RWPE2 (cell line): Measurements from ENCODE around the gene NACC2.

Experiments
- ATAC-seq: fragments of 200-7000 bp; cut with Tn5 transposase; 3 replicates; pipeline ENCODE4 v1.9.1; 2021; ENCODE audit warnings: low read depth
- DNase-seq: peaks from one replicate; pipeline ENCODE4 v3.0.0-alpha.2; 2020; ENCODE audit warnings: low spot score
- H3K27ac ChIP-seq: fragments of 450-650 bp; 2 replicates; pipeline ENCODE4 v1.5.1; 2017; ENCODE audit warnings: mild to moderate bottlenecking; ENCODE audit not compliant: poor library complexity, severe bottlenecking
- H3K27me3 ChIP-seq: fragments of 250-450 bp; sonication (Bioruptor Pico); 2 replicates; pipeline ENCODE4 v1.5.1; 2021; ENCODE audit warnings: mild to moderate bottlenecking, moderate library complexity; ENCODE audit not compliant: insufficient read depth, poor library complexity, severe bottlenecking
- H3K36me3 ChIP-seq: fragments of 250-450 bp; sonication (Bioruptor Pico); 2 replicates; pipeline ENCODE4 v1.5.1; 2020; ENCODE audit warnings: low read depth, mild to moderate bottlenecking, moderate library complexity
- H3K4me1 ChIP-seq: fragments of 250-450 bp; sonication (Bioruptor Pico); 2 replicates; pipeline ENCODE4 v1.5.1; 2021; ENCODE audit warnings: mild to moderate bottlenecking, moderate library complexity; ENCODE audit not compliant: insufficient read depth, poor library complexity, severe bottlenecking
- H3K4me3 ChIP-seq: fragments of 250-450 bp; sonication (Bioruptor Pico); 2 replicates; pipeline ENCODE4 v1.5.1; 2021; ENCODE audit warnings: mild to moderate bottlenecking, moderate library complexity; ENCODE audit not compliant: severe bottlenecking
- H3K9me3 ChIP-seq: fragments of 250-450 bp; sonication (Bioruptor Pico); 2 replicates; pipeline ENCODE4 v1.5.1; 2021; ENCODE audit warnings: mild to moderate bottlenecking, moderate library complexity; ENCODE audit not compliant: severe bottlenecking
- TF ChIP-seq, protein P1 (sequence below): fragments of 450-650 bp; IDR thresholded peaks from one replicate; pipeline ENCODE4 v1.5.1; 2017; ENCODE audit warnings: mild to moderate bottlenecking, moderate library complexity; ENCODE audit not compliant: poor library complexity, severe bottlenecking

The NACC2 gene

GRCh38 chr9:135992486-135993408 is 102.3 kb downstream of the NACC2 start:
- H3K4me3 ChIP-seq, result no peak overlapping the region

GRCh38 chr9:135991771-135992170 is 103.3 kb downstream of the NACC2 start:
- Histone ChIP-seq H3K4me1 (peaks cover 8% of the 10 kb centered on the region), H3K36me3 (no peaks in the 10 kb centered on the region), H3K4me3 (no peak overlapping the region), H3K27me3 (peaks cover 11% of the 10 kb centered on the region), H3K27ac (no peak overlapping the region), H3K9me3 (no peaks in the 10 kb centered on the region)
- ATAC-seq (no peak), DNase-seq (no peak)
- TF ChIP-seq, protein P1, sequence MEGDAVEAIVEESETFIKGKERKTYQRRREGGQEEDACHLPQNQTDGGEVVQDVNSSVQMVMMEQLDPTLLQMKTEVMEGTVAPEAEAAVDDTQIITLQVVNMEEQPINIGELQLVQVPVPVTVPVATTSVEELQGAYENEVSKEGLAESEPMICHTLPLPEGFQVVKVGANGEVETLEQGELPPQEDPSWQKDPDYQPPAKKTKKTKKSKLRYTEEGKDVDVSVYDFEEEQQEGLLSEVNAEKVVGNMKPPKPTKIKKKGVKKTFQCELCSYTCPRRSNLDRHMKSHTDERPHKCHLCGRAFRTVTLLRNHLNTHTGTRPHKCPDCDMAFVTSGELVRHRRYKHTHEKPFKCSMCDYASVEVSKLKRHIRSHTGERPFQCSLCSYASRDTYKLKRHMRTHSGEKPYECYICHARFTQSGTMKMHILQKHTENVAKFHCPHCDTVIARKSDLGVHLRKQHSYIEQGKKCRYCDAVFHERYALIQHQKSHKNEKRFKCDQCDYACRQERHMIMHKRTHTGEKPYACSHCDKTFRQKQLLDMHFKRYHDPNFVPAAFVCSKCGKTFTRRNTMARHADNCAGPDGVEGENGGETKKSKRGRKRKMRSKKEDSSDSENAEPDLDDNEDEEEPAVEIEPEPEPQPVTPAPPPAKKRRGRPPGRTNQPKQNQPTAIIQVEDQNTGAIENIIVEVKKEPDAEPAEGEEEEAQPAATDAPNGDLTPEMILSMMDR, result no peak

More at GRCh38 chr9:135992486-135993408, 102.3 kb downstream of the NACC2 start:
- no peak for DNase-seq
- Histone ChIP-seq H3K9me3 (no peaks in the 10 kb centered on the region), H3K27ac (no peak overlapping the region), H3K36me3 (no peaks in the 10 kb centered on the region), H3K27me3 (peaks cover 11% of the 10 kb centered on the region), H3K4me1 (peaks cover 8% of the 10 kb centered on the region)
- peak; percentile 72 for ATAC-seq
- TF ChIP-seq, protein P1, result no peak

DNA sequence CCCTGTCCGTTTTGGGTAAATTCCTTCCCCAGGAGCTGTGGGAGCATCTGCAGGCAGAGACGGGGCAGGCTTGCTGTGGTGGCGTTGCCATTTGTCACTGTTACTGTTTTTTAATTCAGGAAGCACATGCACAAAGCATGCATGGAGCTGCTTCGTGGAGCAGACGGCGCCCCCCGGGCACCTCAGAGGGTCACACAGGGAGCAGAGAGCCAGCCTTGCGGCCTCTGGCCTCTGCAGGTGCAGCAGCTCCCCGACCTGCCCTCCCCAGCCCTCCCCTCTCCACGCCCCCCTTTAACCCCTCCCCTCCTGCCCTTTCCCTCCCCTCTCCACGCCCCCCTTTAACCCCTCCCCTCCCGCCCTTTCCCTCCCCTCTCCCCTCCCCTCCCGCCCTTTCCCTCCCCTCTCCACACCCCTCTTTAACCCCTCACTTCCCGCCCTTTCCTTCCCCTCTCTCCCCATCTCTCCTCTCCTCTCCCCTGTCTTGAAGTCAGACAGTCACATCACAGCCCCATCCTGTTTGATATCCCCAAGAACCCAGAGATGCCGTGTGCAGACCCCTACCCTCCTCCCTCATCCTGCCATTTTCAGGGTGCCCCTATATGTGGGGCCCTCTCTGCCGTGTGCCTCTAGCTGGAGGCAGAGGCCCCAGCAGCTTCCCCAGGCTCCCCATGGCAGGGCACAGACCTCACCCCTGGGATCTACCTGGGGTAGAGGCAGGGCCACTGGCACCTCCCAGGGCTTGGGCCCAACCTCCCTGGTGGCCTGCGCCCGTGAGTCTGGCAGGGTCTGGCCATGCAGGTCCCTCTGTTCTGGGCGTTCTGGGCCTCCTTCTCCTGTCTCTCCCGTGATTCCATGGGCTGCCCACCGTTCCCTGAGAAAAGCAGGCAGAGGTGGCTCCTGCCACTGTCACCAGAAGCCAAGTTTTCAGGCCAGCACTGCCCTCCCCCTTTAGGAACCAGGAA is 104.3 kb downstream of the NACC2 start:
- ATAC-seq (no peak), DNase-seq (no peak)
- Histone ChIP-seq H3K4me1 (peaks cover 8% of the 10 kb centered on the region), H3K27ac (no peak overlapping the region), H3K27me3 (peaks cover 11% of the 10 kb centered on the region), H3K4me3 (no peak overlapping the region), H3K9me3 (no peaks in the 10 kb centered on the region), H3K36me3 (no peaks in the 10 kb centered on the region)
- TF ChIP-seq, protein P1, result no peak

DNA sequence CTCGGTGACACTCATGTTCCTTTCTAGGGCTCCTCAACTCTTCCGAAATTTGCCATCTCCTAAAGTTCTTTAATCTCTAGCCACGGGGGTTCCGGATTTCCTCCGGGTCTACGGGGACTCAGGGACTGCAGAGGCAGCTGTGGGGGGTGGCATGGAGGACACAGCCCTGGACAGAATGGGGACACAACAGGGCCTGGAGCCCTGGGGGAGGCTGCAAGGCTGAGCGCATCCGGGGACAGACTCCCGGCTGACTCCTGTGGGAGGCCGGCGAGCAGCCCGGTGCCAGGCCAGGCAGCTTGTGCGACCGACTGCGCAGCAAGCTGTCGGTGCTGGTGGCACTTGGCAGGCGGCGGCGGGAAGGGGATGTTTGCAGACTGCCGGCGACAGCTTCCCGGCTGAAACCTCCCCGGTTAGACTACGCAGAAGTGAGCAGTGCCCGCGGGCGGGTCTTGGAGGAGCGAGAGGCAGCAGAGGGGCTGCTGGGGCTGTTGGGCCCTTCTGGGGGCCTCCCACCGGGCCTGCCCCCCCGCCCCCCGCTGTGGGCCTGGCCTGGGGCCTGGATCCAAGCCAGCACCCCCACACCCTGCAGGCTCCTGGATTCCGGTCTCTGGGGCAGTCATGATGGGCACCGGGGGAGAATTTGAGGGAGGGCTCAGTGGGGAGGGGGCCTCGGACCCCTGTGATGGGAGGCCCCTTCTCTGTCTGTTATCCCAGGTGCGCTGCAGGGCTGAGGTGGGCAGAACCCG is 105.2 kb downstream of the NACC2 start:
- peaks cover 8% of the 10 kb centered on the region for H3K4me1 ChIP-seq
- H3K27me3 ChIP-seq, result peaks cover 19% of the 10 kb centered on the region
- ATAC-seq (no peak), DNase-seq (no peak)
- TF ChIP-seq, protein P1, result no peak
- no peaks in the 10 kb centered on the region for H3K9me3 ChIP-seq
- H3K4me3 ChIP-seq, result no peak overlapping the region
- H3K27ac ChIP-seq, result no peak overlapping the region
- H3K36me3 ChIP-seq, result no peaks in the 10 kb centered on the region
